Fibroblast of lung (primary cell): ENCODE results near the gene UBE2L3.

Experiments used
- EZH2 ChIP-seq: IDR thresholded peaks from 2 replicates; pipeline ENCODE4 v1.5.1; 2012; ENCODE audit warnings: low read length, control low read depth, mild to moderate bottlenecking; ENCODE audit errors: missing control alignments
- TF ChIP-seq, protein P1 (sequence below), 2 donors: IDR thresholded peaks in 1 of 2; conservative IDR thresholded peaks in 1 of 2; 1 replicate in 1 of 2; 2 replicates in 1 of 2; pipeline ENCODE4 v1.5.1; 2011 to 2012; ENCODE audit warnings: low read length in 2 of 2, control low read depth in 1 of 2, inconsistent platforms in 1 of 2, low read depth in 1 of 2, mild to moderate bottlenecking in 1 of 2

GRCh38 chr22:21631025-21631424, 63.5 kb downstream of the UBE2L3 start:
- TF ChIP-seq, protein P1, sequence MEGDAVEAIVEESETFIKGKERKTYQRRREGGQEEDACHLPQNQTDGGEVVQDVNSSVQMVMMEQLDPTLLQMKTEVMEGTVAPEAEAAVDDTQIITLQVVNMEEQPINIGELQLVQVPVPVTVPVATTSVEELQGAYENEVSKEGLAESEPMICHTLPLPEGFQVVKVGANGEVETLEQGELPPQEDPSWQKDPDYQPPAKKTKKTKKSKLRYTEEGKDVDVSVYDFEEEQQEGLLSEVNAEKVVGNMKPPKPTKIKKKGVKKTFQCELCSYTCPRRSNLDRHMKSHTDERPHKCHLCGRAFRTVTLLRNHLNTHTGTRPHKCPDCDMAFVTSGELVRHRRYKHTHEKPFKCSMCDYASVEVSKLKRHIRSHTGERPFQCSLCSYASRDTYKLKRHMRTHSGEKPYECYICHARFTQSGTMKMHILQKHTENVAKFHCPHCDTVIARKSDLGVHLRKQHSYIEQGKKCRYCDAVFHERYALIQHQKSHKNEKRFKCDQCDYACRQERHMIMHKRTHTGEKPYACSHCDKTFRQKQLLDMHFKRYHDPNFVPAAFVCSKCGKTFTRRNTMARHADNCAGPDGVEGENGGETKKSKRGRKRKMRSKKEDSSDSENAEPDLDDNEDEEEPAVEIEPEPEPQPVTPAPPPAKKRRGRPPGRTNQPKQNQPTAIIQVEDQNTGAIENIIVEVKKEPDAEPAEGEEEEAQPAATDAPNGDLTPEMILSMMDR (conservative IDR thresholded peaks at IDR 0.05 in 1 of 2, IDR thresholded peaks at IDR 0.05 in 1 of 2; ENCODE audit: low read depth in 1 of 2, low read length in 2 of 2) = no peak
- no peak for TF ChIP-seq EZH2
